ENCODE data around the gene DNAJC12. TPM values are rescaled to one million over a fixed set of nuclear protein-coding genes. Genes with fewer than 3 reads are reported as not detected.

The DNAJC12 gene
- total and polyA plus RNA-seq, 5 donors from 2014 or later, result 0.43 to 0.61 TPM; not detected in 3

DNA sequence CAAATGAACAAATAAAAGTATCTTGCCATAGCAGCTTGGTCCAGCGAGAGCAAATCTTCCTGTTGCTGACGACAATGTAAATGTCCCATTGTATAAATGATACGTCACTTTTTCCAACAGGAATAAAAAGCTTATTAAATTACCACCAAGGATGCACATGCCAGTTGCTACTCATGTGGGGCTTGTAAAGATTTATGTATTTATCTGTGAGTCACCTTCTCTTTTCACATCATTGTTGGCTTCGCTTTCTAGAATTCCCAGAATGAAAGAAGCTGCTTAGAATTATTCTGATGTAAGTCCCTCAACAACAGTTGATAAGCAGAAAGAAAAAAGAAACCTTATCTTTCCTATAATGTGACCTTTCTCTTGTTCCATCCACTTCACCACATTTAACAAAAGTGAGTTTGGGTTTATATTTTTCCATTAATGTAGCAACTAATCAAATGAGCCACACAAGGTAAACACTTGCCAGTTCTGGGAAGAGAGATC is 22.4 kb downstream of the DNAJC12 start:
- Histone ChIP-seq H3K27ac (ENCODE audit: insufficient read depth, low read length, poor library complexity, severe bottlenecking) (no peak overlapping the region), H3K4me1 (ENCODE audit: control insufficient read depth, insufficient read depth, low read length, poor library complexity, severe bottlenecking) (no peaks in the 10 kb centered on the region), H3K36me3 (ENCODE audit: control insufficient read depth, insufficient read depth, low read length) (no peaks in the 10 kb centered on the region), H3K4me3 (ENCODE audit: low read depth, low read length) (no peak overlapping the region), H3K9me3 (ENCODE audit: control insufficient read depth in 2 of 2, low read length in 2 of 2) (no peaks in the 10 kb centered on the region), H3K27me3 (ENCODE audit: control insufficient read depth, insufficient read depth, low read length) (peaks cover 4% of the 10 kb centered on the region)
- peaks cover 18% of the 10 kb centered on the region for H3K27me3 Mint-ChIP-seq
- no peaks in the 10 kb centered on the region for H3K9me3 Mint-ChIP-seq
- no peaks in the 10 kb centered on the region for H3K36me3 Mint-ChIP-seq
- ATAC-seq (ENCODE audit: low read depth in 2 of 2) (no peak), DNase-seq (no peak)
- no peak overlapping the region for H3K27ac Mint-ChIP-seq
- H3K4me3 Mint-ChIP-seq, result no peak overlapping the region
- H3K4me1 Mint-ChIP-seq, result no peaks in the 10 kb centered on the region

DNA sequence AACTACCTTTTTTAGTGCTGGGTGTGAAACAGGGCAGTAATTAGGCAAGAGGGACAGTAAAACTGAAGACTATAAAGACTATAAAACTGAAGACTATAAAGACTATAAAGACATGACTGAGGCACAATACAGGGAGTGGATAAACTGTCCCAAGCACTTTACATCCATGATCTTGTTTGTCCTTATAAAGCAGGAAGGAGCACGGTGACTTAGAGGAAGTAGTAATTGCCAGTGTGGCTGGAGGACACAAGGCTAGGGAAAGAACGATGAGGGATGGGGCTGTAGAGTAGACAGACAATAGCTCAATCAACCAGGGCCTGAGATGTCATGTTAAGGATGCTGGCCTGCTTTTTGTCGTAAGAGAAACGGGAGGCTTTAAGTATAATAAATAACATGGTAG is 26.0 kb downstream of the DNAJC12 start:
- ATAC-seq (ENCODE audit: low read depth in 2 of 2), result no peak
- H3K4me1 ChIP-seq (ENCODE audit: control insufficient read depth, insufficient read depth, low read length, poor library complexity, severe bottlenecking), result no peaks in the 10 kb centered on the region
- Mint-ChIP-seq H3K4me3 (no peak overlapping the region), H3K36me3 (no peaks in the 10 kb centered on the region), H3K27me3 (peaks cover 28% of the 10 kb centered on the region), H3K9me3 (peaks cover 0 to 1% (median 0%) of the 10 kb centered on the region in 7 donors), H3K4me1 (no peaks in the 10 kb centered on the region), H3K27ac (no peak overlapping the region)
- no peak overlapping the region for H3K27ac ChIP-seq (ENCODE audit: insufficient read depth, low read length, poor library complexity, severe bottlenecking)
- no peaks in the 10 kb centered on the region for H3K9me3 ChIP-seq (ENCODE audit: control insufficient read depth in 2 of 2, low read length in 2 of 2)
- peaks cover 4% of the 10 kb centered on the region for H3K27me3 ChIP-seq (ENCODE audit: control insufficient read depth, insufficient read depth, low read length)
- H3K36me3 ChIP-seq (ENCODE audit: control insufficient read depth, insufficient read depth, low read length), result no peaks in the 10 kb centered on the region
- H3K4me3 ChIP-seq (ENCODE audit: low read depth, low read length), result no peak overlapping the region
- DNase-seq, result no peak

DNA sequence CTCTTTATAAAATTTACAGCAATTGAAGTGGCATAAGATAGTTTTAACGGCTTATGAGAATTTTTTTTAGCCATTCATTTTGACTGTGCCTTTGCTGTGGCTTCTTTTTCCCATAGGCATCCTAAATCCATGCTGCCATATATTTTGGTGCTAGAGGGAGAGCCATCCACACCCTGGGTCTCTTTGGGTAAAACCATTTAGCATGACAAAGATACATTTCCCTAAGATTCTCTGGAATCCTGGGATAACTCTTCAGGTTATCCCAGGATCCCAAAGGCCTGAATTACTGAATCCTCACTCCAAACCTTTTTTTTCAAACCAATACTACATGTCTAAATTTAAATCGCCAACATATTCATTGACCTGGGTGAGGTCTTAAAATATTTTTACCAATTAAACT is 28.9 kb downstream of the DNAJC12 start:
- H3K27me3 ChIP-seq (ENCODE audit: control insufficient read depth, insufficient read depth, low read length), result peaks cover 2% of the 10 kb centered on the region
- H3K36me3 ChIP-seq (ENCODE audit: control insufficient read depth, insufficient read depth, low read length), result no peaks in the 10 kb centered on the region
- no peak overlapping the region for H3K4me3 ChIP-seq (ENCODE audit: low read depth, low read length)
- Mint-ChIP-seq H3K27ac (no peak overlapping the region), H3K9me3 (peaks cover 0 to 1% (median 0%) of the 10 kb centered on the region in 7 donors), H3K4me3 (no peak overlapping the region), H3K27me3 (peaks cover 20% of the 10 kb centered on the region), H3K4me1 (no peaks in the 10 kb centered on the region), H3K36me3 (no peaks in the 10 kb centered on the region)
- no peaks in the 10 kb centered on the region for H3K9me3 ChIP-seq (ENCODE audit: control insufficient read depth in 2 of 2, low read length in 2 of 2)
- no peak for DNase-seq
- H3K4me1 ChIP-seq (ENCODE audit: control insufficient read depth, insufficient read depth, low read length, poor library complexity, severe bottlenecking), result no peaks in the 10 kb centered on the region
- H3K27ac ChIP-seq (ENCODE audit: insufficient read depth, low read length, poor library complexity, severe bottlenecking), result no peak overlapping the region
- no peak for ATAC-seq (ENCODE audit: low read depth in 2 of 2)

DNA sequence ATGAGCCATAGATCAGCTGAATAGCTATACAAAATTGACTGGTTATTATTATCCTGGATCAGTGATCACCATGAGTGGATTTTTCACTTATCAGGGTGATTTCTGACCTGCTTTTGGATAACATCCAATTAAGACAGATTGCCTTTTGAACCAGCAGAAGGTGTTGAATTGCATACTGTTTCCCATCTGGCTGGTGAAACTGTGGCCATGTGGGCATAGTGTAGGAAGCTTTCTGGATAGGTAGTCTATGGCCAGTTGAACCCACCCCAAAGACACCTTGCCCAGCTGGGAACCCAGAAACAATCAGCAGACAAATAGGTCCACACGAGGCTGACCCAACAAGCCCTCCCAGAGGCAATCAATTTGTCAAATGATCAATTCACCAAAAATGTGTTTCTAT is 29.3 kb downstream of the DNAJC12 start:
- ATAC-seq (ENCODE audit: low read depth in 2 of 2) (no peak), DNase-seq (no peak)
- no peak overlapping the region for H3K4me3 Mint-ChIP-seq
- H3K27me3 Mint-ChIP-seq, result peaks cover 24% of the 10 kb centered on the region
- no peak overlapping the region for H3K27ac Mint-ChIP-seq
- no peaks in the 10 kb centered on the region for H3K36me3 Mint-ChIP-seq
- Histone ChIP-seq H3K4me3 (ENCODE audit: low read depth, low read length) (no peak overlapping the region), H3K27ac (ENCODE audit: insufficient read depth, low read length, poor library complexity, severe bottlenecking) (no peak overlapping the region), H3K36me3 (ENCODE audit: control insufficient read depth, insufficient read depth, low read length) (no peaks in the 10 kb centered on the region), H3K4me1 (ENCODE audit: control insufficient read depth, insufficient read depth, low read length, poor library complexity, severe bottlenecking) (no peaks in the 10 kb centered on the region), H3K9me3 (ENCODE audit: control insufficient read depth in 2 of 2, low read length in 2 of 2) (no peaks in the 10 kb centered on the region), H3K27me3 (ENCODE audit: control insufficient read depth, insufficient read depth, low read length) (peaks cover 2% of the 10 kb centered on the region)
- peaks cover 0 to 1% (median 0%) of the 10 kb centered on the region in 7 donors for H3K9me3 Mint-ChIP-seq
- H3K4me1 Mint-ChIP-seq, result no peaks in the 10 kb centered on the region

DNA sequence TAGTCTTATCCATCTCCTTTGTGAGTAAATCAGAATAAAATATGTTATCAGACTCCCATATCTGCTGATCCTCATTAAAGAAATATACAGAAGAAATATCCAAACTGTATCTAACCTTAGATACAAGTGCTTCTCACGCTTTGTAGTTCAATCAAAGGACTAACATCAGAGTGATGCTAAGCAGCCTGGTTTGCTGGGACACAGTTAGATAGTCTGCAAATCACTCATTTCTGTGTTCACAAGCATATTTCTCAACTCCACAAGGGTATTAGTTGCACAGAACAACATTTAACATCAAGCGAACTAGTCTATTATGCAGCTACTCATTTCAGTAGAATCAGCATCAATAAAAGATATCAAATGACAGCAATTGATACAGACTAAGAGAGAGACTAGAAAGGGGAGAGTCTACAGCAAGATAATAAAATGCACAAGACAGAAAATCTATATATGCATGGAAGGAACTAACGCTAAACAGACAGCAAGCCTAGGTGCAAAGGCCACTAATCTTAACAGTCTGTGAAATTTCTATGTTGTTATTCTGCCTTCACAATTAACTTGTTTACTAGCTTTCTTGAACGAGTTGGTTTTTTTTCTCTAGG is 30.0 kb downstream of the DNAJC12 start:
- ATAC-seq (ENCODE audit: low read depth in 2 of 2) (no peak), DNase-seq (no peak)
- Histone ChIP-seq H3K36me3 (ENCODE audit: control insufficient read depth, insufficient read depth, low read length) (no peaks in the 10 kb centered on the region), H3K9me3 (ENCODE audit: control insufficient read depth in 2 of 2, low read length in 2 of 2) (no peaks in the 10 kb centered on the region), H3K4me3 (ENCODE audit: low read depth, low read length) (no peak overlapping the region), H3K4me1 (ENCODE audit: control insufficient read depth, insufficient read depth, low read length, poor library complexity, severe bottlenecking) (no peaks in the 10 kb centered on the region), H3K27ac (ENCODE audit: insufficient read depth, low read length, poor library complexity, severe bottlenecking) (no peak overlapping the region), H3K27me3 (ENCODE audit: control insufficient read depth, insufficient read depth, low read length) (peaks cover 2% of the 10 kb centered on the region)
- H3K27me3 Mint-ChIP-seq, result peaks cover 24% of the 10 kb centered on the region
- no peaks in the 10 kb centered on the region for H3K36me3 Mint-ChIP-seq
- no peak overlapping the region for H3K4me3 Mint-ChIP-seq
- no peak overlapping the region for H3K27ac Mint-ChIP-seq
- peaks cover 0 to 1% (median 0%) of the 10 kb centered on the region in 7 donors for H3K9me3 Mint-ChIP-seq
- H3K4me1 Mint-ChIP-seq, result no peaks in the 10 kb centered on the region

DNA sequence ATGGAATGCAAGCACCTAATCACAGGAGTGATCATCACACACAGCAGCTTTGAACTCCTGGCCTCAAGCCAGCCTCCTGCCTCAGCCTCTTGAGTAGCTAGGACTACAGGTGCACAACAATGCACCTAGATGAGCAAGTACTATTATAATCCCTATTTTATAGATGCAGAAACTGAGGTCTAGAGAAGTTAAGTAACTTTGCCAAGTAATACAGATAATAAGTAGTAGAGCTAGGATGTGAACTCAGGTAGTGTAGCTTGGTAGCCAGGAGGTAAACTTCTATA is 33.7 kb downstream of the DNAJC12 start:
- ATAC-seq (ENCODE audit: low read depth in 2 of 2) (no peak), DNase-seq (no peak)
- no peak overlapping the region for H3K4me3 ChIP-seq (ENCODE audit: low read depth, low read length)
- no peak overlapping the region for H3K27ac Mint-ChIP-seq
- no peaks in the 10 kb centered on the region for H3K9me3 ChIP-seq (ENCODE audit: control insufficient read depth in 2 of 2, low read length in 2 of 2)
- H3K36me3 ChIP-seq (ENCODE audit: control insufficient read depth, insufficient read depth, low read length), result no peaks in the 10 kb centered on the region
- peaks cover 2% of the 10 kb centered on the region for H3K27me3 ChIP-seq (ENCODE audit: control insufficient read depth, insufficient read depth, low read length)
- H3K4me1 ChIP-seq (ENCODE audit: control insufficient read depth, insufficient read depth, low read length, poor library complexity, severe bottlenecking), result no peaks in the 10 kb centered on the region
- H3K4me3 Mint-ChIP-seq, result no peak overlapping the region
- H3K9me3 Mint-ChIP-seq, result peaks cover 0 to 1% (median 0%) of the 10 kb centered on the region in 7 donors
- no peaks in the 10 kb centered on the region for H3K4me1 Mint-ChIP-seq
- H3K27me3 Mint-ChIP-seq, result peaks cover 16% of the 10 kb centered on the region
- H3K36me3 Mint-ChIP-seq, result no peaks in the 10 kb centered on the region
- H3K27ac ChIP-seq (ENCODE audit: insufficient read depth, low read length, poor library complexity, severe bottlenecking), result no peak overlapping the region

DNA sequence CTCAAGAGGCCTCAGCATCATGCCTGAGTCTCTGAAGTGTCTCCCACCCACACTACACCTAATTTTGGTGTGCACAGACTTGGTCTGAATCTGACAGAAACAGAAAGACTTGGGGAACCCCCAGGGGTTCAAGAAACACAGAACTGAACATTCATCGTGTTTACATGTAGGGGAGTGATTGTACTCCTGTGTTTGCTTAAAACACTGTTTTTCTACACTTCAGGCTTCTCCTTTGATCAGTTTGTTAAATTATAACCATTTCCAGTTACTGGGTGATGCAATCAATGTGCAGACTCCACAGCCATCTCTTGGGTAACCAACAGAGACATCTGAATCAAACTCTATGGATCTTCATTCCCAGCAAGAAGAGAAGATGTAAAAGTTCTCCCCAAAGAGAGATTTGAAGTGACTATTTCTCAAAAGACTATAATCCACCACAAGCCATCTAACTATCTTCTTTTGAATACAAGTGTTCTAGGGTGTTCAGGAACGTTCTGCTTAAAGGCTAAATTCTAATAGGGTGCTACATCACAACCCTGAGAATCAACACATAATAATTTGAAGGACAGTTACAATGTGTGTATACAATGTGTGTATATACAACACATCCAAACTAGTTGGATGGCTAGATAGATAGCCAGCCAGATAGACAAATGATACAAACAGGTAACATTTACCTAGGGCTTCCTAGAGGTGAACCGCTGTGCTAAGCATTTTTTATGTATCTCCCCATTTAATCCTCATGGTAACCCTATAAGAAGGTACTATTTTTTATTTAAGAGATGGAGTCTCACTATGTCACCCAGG is 34.2 kb downstream of the DNAJC12 start:
- H3K36me3 ChIP-seq (ENCODE audit: control insufficient read depth, insufficient read depth, low read length), result no peaks in the 10 kb centered on the region
- Mint-ChIP-seq H3K9me3 (peaks cover 0 to 1% (median 0%) of the 10 kb centered on the region in 7 donors), H3K4me1 (no peaks in the 10 kb centered on the region), H3K27me3 (peaks cover 17% of the 10 kb centered on the region), H3K27ac (no peak overlapping the region), H3K36me3 (no peaks in the 10 kb centered on the region), H3K4me3 (no peak overlapping the region)
- ATAC-seq (ENCODE audit: low read depth in 2 of 2) (no peak), DNase-seq (no peak)
- H3K4me1 ChIP-seq (ENCODE audit: control insufficient read depth, insufficient read depth, low read length, poor library complexity, severe bottlenecking), result no peaks in the 10 kb centered on the region
- H3K4me3 ChIP-seq (ENCODE audit: low read depth, low read length), result no peak overlapping the region
- H3K27me3 ChIP-seq (ENCODE audit: control insufficient read depth, insufficient read depth, low read length), result no peaks in the 10 kb centered on the region
- no peaks in the 10 kb centered on the region for H3K9me3 ChIP-seq (ENCODE audit: control insufficient read depth in 2 of 2, low read length in 2 of 2)
- H3K27ac ChIP-seq (ENCODE audit: insufficient read depth, low read length, poor library complexity, severe bottlenecking), result no peak overlapping the region
